HEK293T (cell line): ENCODE data around the gene CEND1.

Source experiments
- CTCF ChIA-PET: fragments of 350-600 bp; formaldehyde crosslinking; extraction: SDS; loops from one replicate; lab custom pipeline; 2021; ENCODE audit warnings: antibody characterized with exemption, inconsistent platforms; lab: Yijun Ruan, JAX
- POLR2A ChIA-PET: fragments of 350-600 bp; formaldehyde crosslinking; extraction: SDS; loops from one replicate; lab custom pipeline; 2020; ENCODE audit warnings: antibody characterized with exemption, inconsistent platforms; lab: Yijun Ruan, JAX
- DNase-seq: peaks from one replicate; pipeline ENCODE4 v3.0.0; 2012; ENCODE audit warnings: mixed read lengths; ENCODE audit errors: extremely low spot score
- ARNT ChIP-seq: fragments of 450-650 bp; IDR thresholded peaks from 2 replicates; pipeline ENCODE4 v1.6.1; 2017; ENCODE audit warnings: mild to moderate bottlenecking
- BHLHE40 ChIP-seq: fragments of 450-650 bp; IDR thresholded peaks from 2 replicates; pipeline ENCODE4 v1.6.1; 2016; ENCODE audit warnings: mild to moderate bottlenecking, moderate library complexity, borderline replicate concordance
- CTBP1 ChIP-seq: fragments of 450-650 bp; IDR thresholded peaks from 2 replicates; pipeline ENCODE4 v1.6.1; 2016; ENCODE audit warnings: borderline replicate concordance
- ELF4 ChIP-seq: fragments of 450-650 bp; IDR thresholded peaks from 2 replicates; pipeline ENCODE4 v1.6.1; 2017; ENCODE audit warnings: antibody characterized with exemption
- FOXA1 ChIP-seq: fragments of 450-650 bp; IDR thresholded peaks from 2 replicates; pipeline ENCODE4 v1.6.1; 2016; ENCODE audit warnings: mild to moderate bottlenecking
- FOXK2 ChIP-seq: fragments of 450-650 bp; IDR thresholded peaks from 2 replicates; pipeline ENCODE4 v1.6.1; 2016; ENCODE audit warnings: mild to moderate bottlenecking
- FOXM1 ChIP-seq: fragments of 450-650 bp; IDR thresholded peaks from 2 replicates; pipeline ENCODE4 v1.6.1; 2017; ENCODE audit warnings: mild to moderate bottlenecking, borderline replicate concordance
- HDGF ChIP-seq: fragments of 450-650 bp; IDR thresholded peaks from 2 replicates; pipeline ENCODE4 v1.6.1; 2017; ENCODE audit warnings: antibody characterized with exemption, borderline replicate concordance
- L3MBTL2 ChIP-seq: fragments of 450-650 bp; conservative IDR thresholded peaks from 2 replicates; pipeline ENCODE4 v1.6.1; 2016; ENCODE audit warnings: mild to moderate bottlenecking
- LEF1 ChIP-seq: fragments of 450-650 bp; IDR thresholded peaks from 2 replicates; pipeline ENCODE4 v1.6.1; 2017; ENCODE audit warnings: mild to moderate bottlenecking, borderline replicate concordance
- NFRKB ChIP-seq: fragments of 450-650 bp; IDR thresholded peaks from 2 replicates; pipeline ENCODE4 v1.6.1; 2016; ENCODE audit warnings: mild to moderate bottlenecking, moderate library complexity
- PKNOX1 ChIP-seq: fragments of 450-650 bp; IDR thresholded peaks from 2 replicates; pipeline ENCODE4 v1.6.1; 2016
- SP1 ChIP-seq: fragments of 450-650 bp; IDR thresholded peaks from 2 replicates; pipeline ENCODE4 v1.6.1; 2017
- SUZ12 ChIP-seq: fragments of 450-650 bp; IDR thresholded peaks from 2 replicates; pipeline ENCODE4 v1.6.1; 2016; ENCODE audit warnings: mild to moderate bottlenecking
- TARDBP ChIP-seq: fragments of 450-650 bp; IDR thresholded peaks from 2 replicates; pipeline ENCODE4 v1.6.1; 2016
- ZNF384 ChIP-seq: fragments of 450-650 bp; IDR thresholded peaks from 2 replicates; pipeline ENCODE4 v1.6.1; 2016

CEND1 gene

GRCh38 chr11:794013-794765 lies 4.3 kb upstream of the CEND1 start:
- no peak for DNase-seq
- POLR2A ChIA-PET: interaction anchor here (0.8 to 1.2 kb wide), 3 partner anchors 10 to 16 kb away, joined by 3 read pairs; no protein-coding TSS in a partner anchor
- TF ChIP-seq PKNOX1: no peak
- TF ChIP-seq ZNF384: no peak
- TF ChIP-seq L3MBTL2: no peak
- TF ChIP-seq FOXM1: no peak
- TF ChIP-seq SUZ12: no peak
- no peak for TF ChIP-seq CTBP1
- TF ChIP-seq FOXA1: no peak
- TF ChIP-seq HDGF: no peak
- TF ChIP-seq FOXK2: no peak
- no peak for TF ChIP-seq TARDBP
- no peak for TF ChIP-seq ELF4
- no peak for TF ChIP-seq LEF1
- no peak for TF ChIP-seq NFRKB
- TF ChIP-seq BHLHE40: no peak
- TF ChIP-seq SP1: no peak
- TF ChIP-seq ARNT: no peak
- CTCF ChIA-PET: no interaction called here

DNA sequence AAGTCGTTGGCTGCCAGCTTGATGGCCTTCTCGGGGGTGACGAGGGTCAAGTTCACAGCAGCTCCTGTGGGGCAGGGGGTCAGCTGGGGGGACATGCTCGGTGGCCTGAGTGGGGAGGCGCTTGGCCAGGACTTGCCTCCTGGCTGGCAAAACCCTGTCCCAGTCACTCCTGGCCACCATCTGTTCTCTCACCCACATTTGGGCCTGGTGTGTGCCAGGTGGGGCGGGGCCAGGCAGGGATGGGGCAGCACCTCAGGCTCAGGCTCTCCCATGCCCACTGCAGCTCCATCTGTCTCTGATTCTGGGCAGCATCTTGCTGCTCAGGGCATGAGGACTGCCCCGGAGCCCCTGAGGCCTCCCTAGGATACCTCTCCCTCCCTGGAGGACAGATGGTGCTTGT lies 3.7 kb upstream of the CEND1 start:
- ChIA-PET POLR2A (interaction anchor here (0.7 to 1.2 kb wide), 4 partner anchors 10 to 26 kb away, joined by 3 read pairs; no protein-coding TSS in a partner anchor), CTCF (no interaction called here)

GRCh38 chr11:792873-793272 lies 3.0 kb upstream of the CEND1 start:
- ChIA-PET CTCF (no interaction called here), POLR2A (interaction anchor here (0.7 to 1.2 kb wide), 3 partner anchors 11 to 27 kb away, joined by 3 read pairs; no protein-coding TSS in a partner anchor)
- DNase-seq: no peak
- no peak for TF ChIP-seq CTBP1
- no peak for TF ChIP-seq LEF1
- TF ChIP-seq TARDBP: no peak
- TF ChIP-seq HDGF: no peak
- TF ChIP-seq FOXA1: no peak
- TF ChIP-seq NFRKB: no peak
- no peak for TF ChIP-seq SUZ12
- TF ChIP-seq FOXK2: no peak
- TF ChIP-seq PKNOX1: no peak
- no peak for TF ChIP-seq FOXM1
- TF ChIP-seq BHLHE40: no peak
- TF ChIP-seq ARNT: no peak
- no peak for TF ChIP-seq ELF4
- TF ChIP-seq L3MBTL2: no peak
- no peak for TF ChIP-seq SP1
- no peak for TF ChIP-seq ZNF384

More for the DNA sequence above, 3.7 kb upstream of the CEND1 start:
- no peak for DNase-seq
- TF ChIP-seq PKNOX1: no peak
- TF ChIP-seq L3MBTL2: no peak
- no peak for TF ChIP-seq SP1
- TF ChIP-seq NFRKB: no peak
- no peak for TF ChIP-seq HDGF
- TF ChIP-seq TARDBP: no peak

DNA sequence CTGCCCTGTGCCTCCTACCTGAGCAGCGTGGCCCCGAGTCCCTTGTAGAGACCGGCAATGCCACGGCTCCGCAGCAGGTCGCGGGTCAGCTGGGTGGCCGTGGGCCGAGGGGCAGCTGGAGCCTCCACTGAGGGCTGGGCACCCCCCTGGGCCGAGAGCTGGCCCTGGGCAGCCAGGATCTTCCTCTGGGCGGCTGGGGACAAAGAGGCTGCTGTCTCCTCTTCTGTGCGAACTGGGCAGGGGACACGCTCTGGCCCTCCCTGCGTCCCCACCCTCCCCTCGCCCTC lies 2.6 kb upstream of the CEND1 start:
- CTCF ChIA-PET: no interaction called here
- TF ChIP-seq BHLHE40 (no peak), FOXA1 (no peak), ARNT (no peak), CTBP1 (no peak), L3MBTL2 (no peak), LEF1 (no peak), NFRKB (no peak), HDGF (no peak), ZNF384 (no peak)
- no peak for DNase-seq
- POLR2A ChIA-PET: no interaction called here

DNA sequence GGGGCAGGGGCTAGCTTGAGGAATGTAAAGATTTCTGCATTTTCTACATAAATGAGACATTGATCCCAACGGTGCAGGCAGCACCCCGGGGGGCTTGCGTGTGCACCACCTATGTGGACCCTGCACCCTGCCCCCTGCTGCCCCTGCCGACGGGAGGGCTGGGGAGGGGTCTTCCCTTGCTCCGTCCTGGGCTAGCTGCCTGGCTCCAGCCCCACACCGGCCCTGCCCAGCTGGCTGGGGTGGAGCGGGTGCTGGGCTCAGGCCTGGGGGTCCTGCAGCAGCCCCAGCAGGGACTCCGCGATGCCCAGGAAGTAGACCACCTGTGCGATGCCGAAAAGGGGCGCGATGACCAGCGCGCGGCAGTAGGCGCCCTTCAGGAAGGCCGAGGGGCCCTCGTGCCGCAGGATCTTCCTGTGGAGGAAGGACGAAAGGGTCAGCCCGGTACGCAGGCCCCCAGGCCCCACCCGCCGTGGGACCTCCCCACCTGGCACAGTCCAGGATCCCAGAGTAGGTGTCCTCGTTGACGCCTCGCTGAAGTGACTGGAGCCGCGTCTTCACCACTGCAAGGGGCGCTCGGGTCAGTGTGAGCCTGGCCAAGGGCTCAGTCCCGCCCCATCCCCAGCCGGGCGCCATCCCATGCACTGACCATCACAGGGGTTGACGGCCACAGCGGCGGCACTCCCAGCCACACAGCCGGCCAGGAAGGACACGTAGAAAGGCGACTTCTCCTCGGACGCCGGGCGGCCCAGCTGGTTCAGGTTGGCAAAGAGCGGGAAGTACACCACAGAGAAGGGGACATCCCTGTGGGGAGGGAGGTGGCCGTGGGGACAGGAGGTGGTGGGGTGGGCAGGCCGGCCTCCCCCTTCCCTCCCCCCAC lies 2.0 kb upstream of the CEND1 start:
- DNase-seq: no peak
- ChIA-PET POLR2A (no interaction called here), CTCF (no interaction called here)
- TF ChIP-seq ARNT: no peak
- no peak for TF ChIP-seq PKNOX1
